H1 (cell line): ENCODE results near the gene ALOX12. TPM values are rescaled to one million over a fixed set of nuclear protein-coding genes. Genes with fewer than 3 reads are reported as not detected.

Source experiments
- CTCF ChIA-PET: fragments of 300-600 bp; sonication (Branson Sonifier 250); formaldehyde crosslinking; loops from one replicate; lab custom pipeline; 2021; ENCODE audit not compliant: partially characterized antibody; lab: Charles Lee
- POLR2A ChIA-PET: fragments of 300-600 bp; sonication (Branson Sonifier 250); formaldehyde crosslinking; loops from one replicate; lab custom pipeline; 2021; ENCODE audit warnings: inconsistent platforms; ENCODE audit not compliant: partially characterized antibody; lab: Charles Lee
- DNase-seq, 2 experiments: peaks; one replicate each; pipeline versions ENCODE4 v3.0.0 to v3.0.0-alpha.2; 2010 to 2022; ENCODE audit warnings: low spot score in 2 of 2, low read depth in 1 of 2, mixed read lengths in 1 of 2
- FAIRE-seq: peaks from 2 replicates; lab custom pipeline; 2011; peaks lifted over from hg19 to GRCh38; lab: Jason Lieb, UNC
- H2AFZ ChIP-seq: 2 replicates; pipeline ENCODE4 v1.8.1; 2012; ENCODE audit warnings: low read length, inconsistent platforms
- H2AK5ac ChIP-seq: 2 replicates; pipeline ENCODE4 v1.6.1; 2013; ENCODE audit warnings: low read depth, low read length
- H2BK120ac ChIP-seq: replicated peaks from 2 replicates; pipeline ENCODE3; 2013; ENCODE audit warnings: low read depth, low read length, inconsistent platforms
- H2BK12ac ChIP-seq: 2 replicates; pipeline ENCODE4 v1.6.1; 2013; ENCODE audit warnings: low read depth, low read length
- H2BK15ac ChIP-seq: 2 replicates; pipeline ENCODE4 v1.6.1; 2013; ENCODE audit warnings: low read length
- H2BK20ac ChIP-seq: 2 replicates; pipeline ENCODE4 v1.6.1; 2013; ENCODE audit warnings: low read length
- H2BK5ac ChIP-seq: 2 replicates; pipeline ENCODE4 v1.6.1; 2013; ENCODE audit warnings: low read depth, low read length
- H3K14ac ChIP-seq: 2 replicates; pipeline ENCODE4 v1.6.1; 2013; ENCODE audit warnings: inconsistent platforms; ENCODE audit not compliant: insufficient read length
- H3K18ac ChIP-seq: 2 replicates; pipeline ENCODE4 v1.6.1; 2013; ENCODE audit warnings: low read length; ENCODE audit errors: extremely low read depth
- H3K23ac ChIP-seq: 2 replicates; pipeline ENCODE4 v1.6.1; 2013; ENCODE audit warnings: inconsistent platforms; ENCODE audit not compliant: insufficient read length
- H3K23me2 ChIP-seq: 2 replicates; pipeline ENCODE4 v1.6.1; 2013; ENCODE audit warnings: low read depth, low read length
- H3K27ac ChIP-seq: 2 replicates; pipeline ENCODE4 v1.6.1; 2011; ENCODE audit warnings: low read depth, low read length, inconsistent platforms
- H3K27me3 ChIP-seq, 4 experiments: replicated peaks in 1 of 4; 1 replicate in 1 of 4; 2 replicates in 3 of 4; pipeline versions ENCODE4 v1.6.1 to v1.8.1; 2011 to 2013; ENCODE audit warnings: low read length in 3 of 4, mild to moderate bottlenecking in 3 of 4, inconsistent platforms in 2 of 4, mixed read lengths in 2 of 4, moderate library complexity in 1 of 4; ENCODE audit not compliant: control insufficient read depth in 3 of 4, insufficient read depth in 3 of 4; ENCODE audit errors: extremely low read depth in 1 of 4
- H3K36me3 ChIP-seq, 4 experiments: 2 replicates each; pipeline versions ENCODE4 v1.6.1 to v1.8.1; 2011 to 2013; ENCODE audit warnings: mild to moderate bottlenecking in 4 of 4, low read length in 3 of 4, moderate library complexity in 2 of 4, control low read depth in 1 of 4, inconsistent platforms in 1 of 4; ENCODE audit not compliant: insufficient read depth in 4 of 4, control insufficient read depth in 2 of 4
- H3K4ac ChIP-seq: replicated peaks from 2 replicates; pipeline ENCODE3; 2013; ENCODE audit warnings: low read length, low read depth, mixed read lengths, inconsistent platforms; ENCODE audit not compliant: insufficient read length
- H3K4me1 ChIP-seq, 4 experiments: replicated peaks in 1 of 4; 1 replicate in 1 of 4; 2 replicates in 3 of 4; pipeline versions ENCODE4 v1.6.1 to v1.8.1; 2011 to 2013; ENCODE audit warnings: low read length in 3 of 4, inconsistent platforms in 2 of 4, mixed read lengths in 1 of 4; ENCODE audit not compliant: insufficient read depth in 4 of 4, control insufficient read depth in 3 of 4
- H3K4me2 ChIP-seq, 2 experiments: 2 replicates each; pipeline versions ENCODE4 v1.6.1 to v1.8.1; 2011 to 2013; ENCODE audit warnings: low read depth in 2 of 2, low read length in 2 of 2, control low read depth in 1 of 2, inconsistent platforms in 1 of 2, mild to moderate bottlenecking in 1 of 2; ENCODE audit not compliant: insufficient read depth in 1 of 2
- H3K4me3 ChIP-seq, 4 experiments: fragments of 200-600, 300-600 bp in 1 of 4; sonication (generic), shearing (Covaris generic), sonication (Bioruptor Twin) in 1 of 4; 2 replicates each; pipeline versions ENCODE4 v1.5.1 to v1.8.1; 2011 to 2016; ENCODE audit warnings: low read length in 4 of 4, low read depth in 3 of 4, control low read depth in 2 of 4, inconsistent platforms in 2 of 4, mild to moderate bottlenecking in 2 of 4, mixed read lengths in 1 of 4, moderate library complexity in 1 of 4; ENCODE audit not compliant: insufficient read depth in 2 of 4; ENCODE audit errors: extremely low read depth in 1 of 4
- H3K56ac ChIP-seq: replicated peaks from 2 replicates; pipeline ENCODE3; 2013; ENCODE audit warnings: low read depth, mild to moderate bottlenecking, mixed read lengths, low read length, inconsistent platforms; ENCODE audit not compliant: insufficient read length
- H3K79me1 ChIP-seq: 2 replicates; pipeline ENCODE4 v1.6.1; 2013; ENCODE audit warnings: low read depth, low read length, control low read depth
- H3K79me2 ChIP-seq, 2 experiments: 2 replicates each; pipeline versions ENCODE4 v1.6.1 to v1.8.1; 2012 to 2013; ENCODE audit warnings: low read length in 2 of 2, mild to moderate bottlenecking in 2 of 2, inconsistent platforms in 1 of 2; ENCODE audit not compliant: insufficient read depth in 2 of 2, control insufficient read depth in 1 of 2
- H3K9ac ChIP-seq, 4 experiments: replicated peaks in 1 of 4; 1 replicate in 1 of 4; 2 replicates in 3 of 4; pipeline versions ENCODE4 v1.6.1 to v1.8.1; 2011 to 2013; ENCODE audit warnings: low read depth in 3 of 4, low read length in 3 of 4, control low read depth in 2 of 4, mild to moderate bottlenecking in 2 of 4, moderate library complexity in 2 of 4, inconsistent platforms in 1 of 4; ENCODE audit errors: extremely low read depth in 1 of 4
- H3K9me3 ChIP-seq, 2 experiments: 2 replicates each; pipeline versions ENCODE4 v1.6.1 to v1.8.1; 2012 to 2013; ENCODE audit warnings: mild to moderate bottlenecking in 2 of 2, moderate library complexity in 2 of 2, control low read depth in 1 of 2, inconsistent platforms in 1 of 2, low read depth in 1 of 2, low read length in 1 of 2, mixed read lengths in 1 of 2; ENCODE audit not compliant: insufficient read depth in 2 of 2
- H4K20me1 ChIP-seq, 2 experiments: replicated peaks in 1 of 2; 2 replicates each; pipeline versions ENCODE3 to v1.8.1; 2011 to 2013; ENCODE audit warnings: inconsistent platforms in 2 of 2, low read length in 2 of 2, mild to moderate bottlenecking in 1 of 2; ENCODE audit not compliant: insufficient read depth in 2 of 2, control insufficient read depth in 1 of 2
- H4K5ac ChIP-seq: 2 replicates; pipeline ENCODE4 v1.6.1; 2013; ENCODE audit warnings: low read length, low read depth, mixed read lengths, inconsistent platforms; ENCODE audit not compliant: insufficient read length
- H4K8ac ChIP-seq: 2 replicates; pipeline ENCODE4 v1.8.0; 2013; ENCODE audit warnings: mild to moderate bottlenecking, moderate library complexity, low read length, inconsistent platforms; ENCODE audit not compliant: insufficient read depth; ENCODE audit errors: extremely low read depth
- H4K91ac ChIP-seq: replicated peaks from 2 replicates; pipeline ENCODE3; 2013; ENCODE audit warnings: low read length, mixed read lengths, inconsistent platforms; ENCODE audit not compliant: insufficient read length
- BRCA1 ChIP-seq: IDR thresholded peaks from 2 replicates; pipeline ENCODE4 v1.6.1; 2012; ENCODE audit warnings: low read depth, low read length, improper control_type of control experiment
- CBX5 ChIP-seq: fragments of 300-800, 300-1000 bp; sonication (generic); IDR thresholded peaks from 2 replicates; pipeline ENCODE4 v1.7.1; 2016; ENCODE audit warnings: antibody characterized with exemption, low read length, low read depth
- FOSL1 ChIP-seq: IDR thresholded peaks from 2 replicates; pipeline ENCODE4 v1.6.1; 2011; ENCODE audit warnings: mild to moderate bottlenecking, low read depth, low read length, moderate library complexity; ENCODE audit not compliant: insufficient read depth
- HDAC2 ChIP-seq, 2 experiments: fragments of 300-600 bp in 1 of 2; sonication (generic) in 1 of 2; IDR thresholded peaks; 2 replicates each; pipeline ENCODE4 v1.6.1; 2011 to 2012; ENCODE audit warnings: low read depth in 2 of 2, low read length in 2 of 2, mild to moderate bottlenecking in 2 of 2, moderate library complexity in 2 of 2, borderline replicate concordance in 1 of 2, inconsistent platforms in 1 of 2
- MAX ChIP-seq: IDR thresholded peaks from 2 replicates; pipeline ENCODE4 v1.6.1; 2012; ENCODE audit warnings: inconsistent platforms
- RXRA ChIP-seq: IDR thresholded peaks from 2 replicates; pipeline ENCODE4 v1.6.1; 2011; ENCODE audit warnings: low read depth, mild to moderate bottlenecking, low read length, moderate library complexity; ENCODE audit not compliant: insufficient read depth
- SAP30 ChIP-seq: fragments of 300-600 bp; sonication (generic); IDR thresholded peaks from 2 replicates; pipeline ENCODE4 v1.7.1; 2012; ENCODE audit warnings: low read length, moderate library complexity, mild to moderate bottlenecking, inconsistent platforms; ENCODE audit not compliant: insufficient read depth, insufficient replicate concordance
- SIN3A ChIP-seq, 2 experiments: IDR thresholded peaks in 1 of 2; conservative IDR thresholded peaks in 1 of 2; 2 replicates each; pipeline ENCODE4 v1.6.1; 2011 to 2012; ENCODE audit warnings: low read length in 2 of 2, improper control_type of control experiment in 1 of 2, low read depth in 1 of 2, mild to moderate bottlenecking in 1 of 2
- SIX5 ChIP-seq: IDR thresholded peaks from 2 replicates; pipeline ENCODE4 v1.6.1; 2011; ENCODE audit warnings: mild to moderate bottlenecking, low read depth, low read length
- SP4 ChIP-seq: IDR thresholded peaks from 2 replicates; pipeline ENCODE4 v1.6.1; 2012; ENCODE audit warnings: low read length, inconsistent platforms
- WGBS, 2 experiments: shearing (Covaris generic) in 1 of 2; methylation state at CpG; one replicate each; pipeline versions ENCODE4 v1.1.6 to v1.1.7; 2013 to 2015; ENCODE audit warnings: low lambda C conversion rate in 2 of 2, mixed read lengths in 2 of 2, inconsistent platforms in 1 of 2, low coverage in 1 of 2, missing lambda C conversion rate in 1 of 2; ENCODE audit not compliant: insufficient replicate concordance in 2 of 2, insufficient coverage in 1 of 2, insufficient read length in 1 of 2; ENCODE audit errors: extremely low coverage in 1 of 2, missing lambda C conversion rate in 1 of 2; 5-methylcytosine and 5-hydroxymethylcytosine counted together
- polyA plus RNA-seq, 7 experiments: library from polyadenylated mRNA; depleted of rRNA in 3 of 7; stranded (reverse) in 5 of 7; unstranded in 2 of 7; fragments of >200 nt in 5 of 7; fragments of 200-250 nt in 2 of 7; gene quantifications; 1 replicate in 5 of 7; 2 replicates in 1 of 7; 4 replicates in 1 of 7; pipeline versions ENCODE4 v1.2.1 to v1.2.3, GENCODE V29; 2011 to 2013; ENCODE audit warnings: missing spikeins in 2 of 7, mixed read lengths in 2 of 7
- total RNA-seq: library from RNA; stranded (reverse); fragmentation: NEBNext Ultra II Directional; extraction: Animal tissue kit (Norgen Biotek cat#: 25700); gene quantifications from 2 replicates; pipeline ENCODE4 v1.2.1, GENCODE V29; 2021

ALOX12 gene
- total and polyA plus RNA-seq, 2 of the 8 experiments (the other 6 are each of a cell fraction or from before 2014, with no cell fraction given) = 1.4 to 2.0 TPM

GRCh38 chr17:7011942-7012254 is 16.0 kb downstream of the ALOX12 start:
- Histone ChIP-seq H3K4me1 (peaks cover 0 to 19% (median 11%) of the 10 kb centered on the region in 4 experiments; a peak in 6 of 7 replicates), H2AFZ (peak overlapping the region; percentile 99), H3K27ac (peak overlapping the region; percentile 100), H2BK120ac (no peak overlapping the region), H3K14ac (no peak overlapping the region), H3K56ac (no peak overlapping the region), H3K36me3 (no peaks in the 10 kb centered on the region; a peak in 1 of 8 replicates), H3K4ac (no peak overlapping the region), H3K23me2 (peaks cover 14% of the 10 kb centered on the region), H4K5ac (no peak overlapping the region), H3K23ac (no peak overlapping the region), H2BK5ac (peak overlapping the region; percentile 92; the same call in 1 of the 2 replicates), H3K27me3 (no peaks in the 10 kb centered on the region), H2BK20ac (no peak overlapping the region), H2BK12ac (no peak overlapping the region; the same call in 1 of the 2 replicates), H3K79me2 (peaks cover 0 to 38% of the 10 kb centered on the region in 2 experiments; a peak in 3 of 4 replicates), H2AK5ac (no peak overlapping the region), H3K4me3 (peak overlapping the region; percentile 86 to 100 (median 88)), H3K18ac (no peak overlapping the region), H3K9ac (peak overlapping the region in 3 of 4 experiments; percentile 97 to 99 (median 99); a peak in 5 of 7 replicates), H3K9me3 (no peaks in the 10 kb centered on the region), H4K8ac (no peak overlapping the region), H2BK15ac (no peak overlapping the region), H4K91ac (no peak overlapping the region), H3K4me2 (peak overlapping the region; percentile 66 to 96), H4K20me1 (peaks cover 2 to 3% of the 10 kb centered on the region in 2 experiments), H3K79me1 (peaks cover 7% of the 10 kb centered on the region; the same call in 1 of the 2 replicates)
- CTCF ChIA-PET = interaction anchor here (1.5 kb wide), 1 partner anchor 10 kb away, joined by 8 read pairs; no protein-coding TSS in a partner anchor
- no peak for FAIRE-seq
- 15% methylated on average over 6 of the region's 6 CpGs; no CpG with 5 or more reads in 1 of the 2 experiments for WGBS, 2 experiments
- POLR2A ChIA-PET = interaction anchor here (1.0 to 1.6 kb wide), 3 partner anchors 9 to 16 kb away, joined by 3 to 13 read pairs (median 5); partner anchors contain the start of genes ALOX12 and BCL6B
- DNase-seq = no peak
- TF ChIP-seq BRCA1 = no peak
- no peak for TF ChIP-seq HDAC2 (IDR thresholded peaks at IDR 0.05; ENCODE audit: borderline replicate concordance in 1 of 2, low read depth in 2 of 2, low read length in 2 of 2)
- TF ChIP-seq SP4 = no peak
- TF ChIP-seq FOSL1 = no peak
- no peak for TF ChIP-seq RXRA
- no peak for TF ChIP-seq SIN3A (conservative IDR thresholded peaks at IDR 0.05 in 1 of 2, IDR thresholded peaks at IDR 0.05 in 1 of 2; ENCODE audit: low read depth in 1 of 2, low read length in 2 of 2)
- TF ChIP-seq SAP30 = no peak
- TF ChIP-seq MAX = no peak
- TF ChIP-seq CBX5 = no peak
- TF ChIP-seq SIX5 = no peak
